HepG2 (cell line): ENCODE data around the gene SUSD6. TPM values are rescaled to one million over a fixed set of nuclear protein-coding genes. Genes with fewer than 3 reads are reported as not detected.

Experiments used
- ATAC-seq: fragments of 200-7000 bp; cut with Tn5 transposase; 3 replicates; pipeline ENCODE4 v1.9.1; 2020; ENCODE audit warnings: mild to moderate bottlenecking, moderate library complexity
- BruUV-seq: library from RNA; stranded (reverse); fragments of 400-500 nt; replicated peaks from 2 replicates; lab custom pipeline; 2021; lab: Mats Ljungman, UMichigan
- CTCF ChIA-PET: fragments of 300-600 bp; formaldehyde crosslinking; extraction: SDS; loops from one replicate; lab custom pipeline; 2021; ENCODE audit warnings: low total read pairs, inconsistent platforms, low intra/inter-chr PET ratio; lab: Yijun Ruan, JAX
- POLR2A ChIA-PET: fragments of 350-600 bp; sonication (Branson Sonifier 250); formaldehyde crosslinking; loops from one replicate; lab custom pipeline; 2020; ENCODE audit warnings: antibody characterized with exemption, inconsistent platforms; lab: Yijun Ruan, JAX
- DNase-seq: peaks from one replicate; pipeline ENCODE4 v3.0.0-alpha.2; 2015; ENCODE audit warnings: low spot score
- FAIRE-seq: peaks from 3 replicates; lab custom pipeline; 2011; peaks lifted over from hg19 to GRCh38; lab: Jason Lieb, UNC
- H2AFZ ChIP-seq: one replicate; pipeline ENCODE4 v1.6.1; 2011; ENCODE audit warnings: low read length, inconsistent platforms
- H3K27ac ChIP-seq: fragments of 300-600 bp; 3 replicates; pipeline ENCODE4 v1.8.0; 2011; ENCODE audit warnings: mixed run types, mild to moderate bottlenecking, mixed read lengths, low read length, inconsistent platforms; ENCODE audit not compliant: insufficient read depth; ENCODE audit errors: extremely low read length
- H3K27me3 ChIP-seq, 2 experiments: fragments of 200-600 bp in 1 of 2; 2 replicates in 1 of 2; 3 replicates in 1 of 2; pipeline versions ENCODE4 v1.6.0 to v1.8.0; 2011; ENCODE audit warnings: low read length in 2 of 2, mild to moderate bottlenecking in 2 of 2, moderate library complexity in 2 of 2, inconsistent platforms in 1 of 2; ENCODE audit not compliant: insufficient read depth in 2 of 2, control insufficient read depth in 1 of 2
- H3K36me3 ChIP-seq, 2 experiments: fragments of 200-600 bp in 1 of 2; replicated peaks in 1 of 2; 2 replicates in 1 of 2; 3 replicates in 1 of 2; pipeline versions ENCODE4 v1.5.1 to v1.8.0; 2011; ENCODE audit warnings: low read length in 2 of 2, inconsistent platforms in 1 of 2; ENCODE audit not compliant: insufficient read depth in 2 of 2, control insufficient read depth in 1 of 2
- H3K4me1 ChIP-seq: 2 replicates; pipeline ENCODE4 v1.5.1; 2012; ENCODE audit warnings: low read length, inconsistent platforms; ENCODE audit not compliant: insufficient read depth
- H3K4me2 ChIP-seq: 2 replicates; pipeline ENCODE4 v1.6.0; 2011; ENCODE audit warnings: low read depth, low read length, inconsistent platforms
- H3K4me3 ChIP-seq, 3 experiments: fragments of 200-600 bp in 1 of 3; sonication (generic), shearing (Covaris generic) in 1 of 3; replicated peaks in 1 of 3; 2 replicates each; pipeline ENCODE4 v1.5.1; 2011 to 2016; ENCODE audit warnings: low read length in 3 of 3, inconsistent platforms in 2 of 3, low read depth in 2 of 3, mild to moderate bottlenecking in 2 of 3, control low read depth in 1 of 3, mixed read lengths in 1 of 3; ENCODE audit not compliant: insufficient read depth in 1 of 3
- H3K79me2 ChIP-seq: one replicate; pipeline ENCODE4 v1.6.1; 2011; ENCODE audit warnings: low read length, inconsistent platforms; ENCODE audit not compliant: insufficient read depth
- H3K9ac ChIP-seq: 2 replicates; pipeline ENCODE4 v1.6.0; 2011; ENCODE audit warnings: mild to moderate bottlenecking, low read depth, low read length, inconsistent platforms; ENCODE audit not compliant: insufficient read depth
- H3K9me3 ChIP-seq: 2 replicates; pipeline ENCODE4 v1.5.1; 2012; ENCODE audit warnings: mild to moderate bottlenecking, low read length
- H4K20me1 ChIP-seq: 2 replicates; pipeline ENCODE4 v1.6.0; 2011; ENCODE audit warnings: inconsistent platforms, mild to moderate bottlenecking, low read length, moderate library complexity; ENCODE audit not compliant: insufficient read depth
- ATF3 ChIP-seq: sonication (generic); formaldehyde crosslinking; IDR thresholded peaks from 2 replicates; pipeline ENCODE4 v1.4.0; 2020; ENCODE audit warnings: missing genetic modification reagents
- ERF ChIP-seq: IDR thresholded peaks from 2 replicates; pipeline ENCODE4 v1.6.1; 2018; ENCODE audit warnings: missing biosample characterization, missing genetic modification reagents
- FOXC1 ChIP-seq: sonication (generic); formaldehyde crosslinking; IDR thresholded peaks from 2 replicates; pipeline ENCODE4 v1.8.0; 2022; ENCODE audit warnings: mild to moderate bottlenecking, missing genetic modification reagents, borderline replicate concordance
- GFI1 ChIP-seq: sonication (generic); formaldehyde crosslinking; IDR thresholded peaks from 2 replicates; pipeline ENCODE4 v1.5.0; 2020; ENCODE audit warnings: missing genetic modification reagents, mild to moderate bottlenecking, borderline replicate concordance
- HOXA7 ChIP-seq: sonication (generic); formaldehyde crosslinking; IDR thresholded peaks from 2 replicates; pipeline ENCODE4 v1.8.1; 2022; ENCODE audit warnings: mild to moderate bottlenecking, missing genetic modification reagents, moderate library complexity
- RARG ChIP-seq: sonication (generic); formaldehyde crosslinking; IDR thresholded peaks from 2 replicates; pipeline ENCODE4 v1.4.0; 2020; ENCODE audit warnings: low read depth, mild to moderate bottlenecking, missing genetic modification reagents
- SP4 ChIP-seq: sonication (generic); formaldehyde crosslinking; IDR thresholded peaks from 2 replicates; pipeline ENCODE4 v1.8.1; 2023; ENCODE audit warnings: mild to moderate bottlenecking, missing genetic modification reagents
- TAF15 ChIP-seq: fragments of 200-400 bp; formaldehyde crosslinking; IDR thresholded peaks from one replicate; pipeline ENCODE4 v1.6.1; 2018; ENCODE audit warnings: mild to moderate bottlenecking, low read depth, low read length; ENCODE audit not compliant: poor library complexity, severe bottlenecking
- TFDP1 ChIP-seq: IDR thresholded peaks from 2 replicates; pipeline ENCODE4 v1.6.1; 2016; ENCODE audit warnings: missing compliant biosample characterization, missing genetic modification reagents, borderline replicate concordance
- U2AF1 ChIP-seq: fragments of 200-400 bp; formaldehyde crosslinking; optimal IDR thresholded peaks from 2 replicates; pipeline ENCODE3; 2017; ENCODE audit warnings: mild to moderate bottlenecking, low read depth, low read length
- ZBTB21 ChIP-seq: sonication (generic); formaldehyde crosslinking; IDR thresholded peaks from 2 replicates; pipeline ENCODE4 v1.4.0; 2020; ENCODE audit warnings: missing genetic modification reagents
- ZFAT ChIP-seq: sonication (generic); formaldehyde crosslinking; conservative IDR thresholded peaks from 2 replicates; pipeline ENCODE4 v1.8.1; 2023; ENCODE audit warnings: missing genetic modification reagents, inconsistent platforms
- ZHX1 ChIP-seq: sonication (generic); formaldehyde crosslinking; IDR thresholded peaks from 2 replicates; pipeline ENCODE4 v1.8.1; 2022; ENCODE audit warnings: low read depth, mild to moderate bottlenecking, missing genetic modification reagents
- ZMAT3 ChIP-seq: sonication (generic); formaldehyde crosslinking; conservative IDR thresholded peaks from 2 replicates; pipeline ENCODE4 v1.7.0; 2021; ENCODE audit warnings: missing genetic modification reagents
- ZNF10 ChIP-seq: sonication (generic); formaldehyde crosslinking; IDR thresholded peaks from 2 replicates; pipeline ENCODE4 v1.4.0; 2020; ENCODE audit warnings: mild to moderate bottlenecking, low read depth, missing genetic modification reagents, borderline replicate concordance
- ZNF720 ChIP-seq: sonication (generic); formaldehyde crosslinking; IDR thresholded peaks from 2 replicates; pipeline ENCODE4 v1.4.0; 2020; ENCODE audit warnings: missing genetic modification reagents
- ZNF776 ChIP-seq: sonication (generic); formaldehyde crosslinking; IDR thresholded peaks from 2 replicates; pipeline ENCODE4 v1.4.0; 2020; ENCODE audit warnings: mild to moderate bottlenecking, missing genetic modification reagents
- WGBS: methylation state at CpG from one replicate; pipeline ENCODE4 v1.1.6; 2017; ENCODE audit warnings: low lambda C conversion rate; 5-methylcytosine and 5-hydroxymethylcytosine counted together
- in situ Hi-C: cut with HindIII; loops from 2 replicates; pipeline ENCODE4 v1.10.0; 2017; ENCODE audit warnings: low pct_unique_long_range_greater_than_20kb; ENCODE audit not compliant: extremely low pct_ligation_motif_present
- intact Hi-C: fragments of 100-400 bp; cut with micrococcal nuclease; formaldehyde crosslinking; loops from one replicate; pipeline ENCODE4 v1.10.0; 2022; ENCODE audit not compliant: unreplicated experiment
- polyA plus RNA-seq, 8 experiments: library from polyadenylated mRNA; depleted of rRNA in 3 of 8; stranded (reverse) in 7 of 8; unstranded in 1 of 8; fragments of >200 nt; fragmentation: Illumina TruSeq in 4 of 8; extraction: Trizol in 4 of 8; gene quantifications; 2 replicates each; pipeline versions ENCODE4 v1.2.1 to v1.2.3, GENCODE V29; 2011 to 2016; ENCODE audit warnings: low read depth in 4 of 8, missing spikeins in 1 of 8, mixed read lengths in 1 of 8; ENCODE audit not compliant: insufficient read depth in 1 of 8
- total RNA-seq, 5 experiments: library from RNA; depleted of rRNA; stranded (reverse); fragments of >200 nt; fragmentation: Illumina TruSeq; extraction: Trizol; gene quantifications; 2 replicates each; pipeline ENCODE4 v1.2.3, GENCODE V29; 2016; ENCODE audit warnings: low read depth in 1 of 5

Gene SUSD6
- total and polyA plus RNA-seq, 2 of the 13 experiments (the other 11 are each of a cell fraction or from before 2014, with no cell fraction given), result 7.2 to 7.4 TPM

- in situ Hi-C loops, result no loop called here
- H3K9me3 ChIP-seq, result no peaks in the 10 kb centered on the region
- ATAC-seq (no peak), FAIRE-seq (no peak)
- H4K20me1 ChIP-seq, result no peaks in the 10 kb centered on the region
- no peaks in the 10 kb centered on the region; a peak in 1 of 5 replicates for H3K36me3 ChIP-seq
- H3K4me2 ChIP-seq, result no peak overlapping the region
- H3K9ac ChIP-seq, result no peak overlapping the region
- no TSS peak for BruUV-seq
- H3K79me2 ChIP-seq, result peaks cover 44% of the 10 kb centered on the region
- intact Hi-C loops, result no loop called here
- ChIA-PET POLR2A (no interaction called here), CTCF (no interaction called here)
- no peak overlapping the region for H2AFZ ChIP-seq
- no peaks in the 10 kb centered on the region for H3K27me3 ChIP-seq
- TF ChIP-seq TAF15 (no peak), SP4 (no peak), ATF3 (CRISPR knock-in tag) (no peak), HOXA7 (CRISPR knock-in tag) (no peak), ZNF10 (CRISPR knock-in tag) (no peak), FOXC1 (CRISPR knock-in tag) (no peak), ZFAT (CRISPR knock-in tag) (no peak), ERF (CRISPR knock-in tag) (no peak), ZNF720 (CRISPR knock-in tag) (no peak), ZMAT3 (CRISPR knock-in tag) (no peak), ZBTB21 (no peak), RARG (CRISPR knock-in tag) (no peak), U2AF1 (no peak), ZNF776 (no peak), TFDP1 (CRISPR knock-in tag) (no peak), ZHX1 (no peak), GFI1 (CRISPR knock-in tag) (no peak)
- TF ChIP-seq, all 625 proteins: peak for 0
- Histone ChIP-seq H3K4me3 (no peak overlapping the region), H3K4me1 (peaks cover 51% of the 10 kb centered on the region), H3K27ac (no peak overlapping the region)
- 100% methylated on average over 1 of the region's 1 CpG for WGBS
- no peak for DNase-seq
Measured at GRCh38 chr14:69617796-69618195, 6.4 kb downstream of the SUSD6 start.
